Esophagus muscularis mucosa (tissue), 4 donors: ENCODE data around the gene PXDN. TPM values are rescaled to one million over a fixed set of nuclear protein-coding genes. Genes with fewer than 3 reads are reported as not detected.
A peak's percentile ranks its signal among the peaks of the same experiment; 100 is the strongest.

Source experiments
- DNase-seq: peaks from one replicate; pipeline ENCODE4 v3.0.0-alpha.2; 2017; ENCODE audit errors: extremely low spot score
- H3K27ac ChIP-seq, 4 donors: fragments of 200-600 bp; sonication (generic); replicated peaks in 1 of 4; 1 replicate in 3 of 4; 2 replicates in 1 of 4; pipeline ENCODE4 v1.5.1; 2016 to 2019; ENCODE audit warnings: mild to moderate bottlenecking in 1 of 4
- H3K27me3 ChIP-seq, 4 donors: fragments of 200-600 bp; sonication (generic); one replicate each; pipeline versions ENCODE4 v1.5.1 to v1.6.0; 2016 to 2019
- H3K36me3 ChIP-seq, 4 donors: fragments of 200-600 bp; sonication (generic); one replicate each; pipeline ENCODE4 v1.5.1; 2016 to 2019
- H3K4me1 ChIP-seq, 4 donors: fragments of 200-600 bp; sonication (generic); one replicate each; pipeline ENCODE4 v1.5.1; 2016 to 2019
- H3K4me3 ChIP-seq, 4 donors: fragments of 200-600 bp; sonication (generic); 1 replicate in 2 of 4; 2 replicates in 2 of 4; pipeline ENCODE4 v1.5.1; 2016 to 2019; ENCODE audit warnings: mild to moderate bottlenecking in 4 of 4, moderate library complexity in 1 of 4
- H3K9me3 ChIP-seq, 4 donors: fragments of 200-600 bp; sonication (generic); 1 replicate in 3 of 4; 2 replicates in 1 of 4; pipeline ENCODE4 v1.5.1; 2016 to 2019
- CTCF ChIP-seq, 3 experiments: fragments of 200-600 bp in 2 of 3; fragments of 450-650 bp in 1 of 3; sonication (generic) in 2 of 3; IDR thresholded peaks; one replicate each; pipeline ENCODE4 v1.5.1; 2017 to 2019; ENCODE audit warnings: antibody characterized with exemption in 3 of 3, mild to moderate bottlenecking in 2 of 3, moderate library complexity in 1 of 3
- EP300 ChIP-seq: sonication (generic); formaldehyde crosslinking; IDR thresholded peaks from one replicate; pipeline ENCODE4 v1.6.1; 2017; ENCODE audit warnings: antibody characterized with exemption
- POLR2A ChIP-seq: fragments of 450-650 bp; IDR thresholded peaks from one replicate; pipeline ENCODE4 v1.6.1; 2017; ENCODE audit warnings: antibody characterized with exemption, moderate library complexity, mild to moderate bottlenecking, low read depth
- POLR2AphosphoS5 ChIP-seq, 2 donors: sonication (generic); formaldehyde crosslinking; IDR thresholded peaks; one replicate each; pipeline ENCODE4 v1.6.1; 2017; ENCODE audit warnings: antibody characterized with exemption in 2 of 2
- WGBS: methylation state at CpG from one replicate; pipeline ENCODE4 v1.1.5; 2018; 5-methylcytosine and 5-hydroxymethylcytosine counted together
- intact Hi-C: fragments of 100-400 bp; cut with DNase I; formaldehyde crosslinking; loops from one replicate; pipeline ENCODE4 v1.15.1; 2023
- total RNA-seq, 4 donors: library from RNA; depleted of rRNA; stranded (reverse); fragments of >200 nt; gene quantifications; one replicate each; pipeline versions ENCODE4 v1.1.0 to v1.2.1, GENCODE V29; 2016

The PXDN gene
- total RNA-seq, 4 donors from 2014 or later: 19.9 to 81.6 (median 50.1) TPM

DNA sequence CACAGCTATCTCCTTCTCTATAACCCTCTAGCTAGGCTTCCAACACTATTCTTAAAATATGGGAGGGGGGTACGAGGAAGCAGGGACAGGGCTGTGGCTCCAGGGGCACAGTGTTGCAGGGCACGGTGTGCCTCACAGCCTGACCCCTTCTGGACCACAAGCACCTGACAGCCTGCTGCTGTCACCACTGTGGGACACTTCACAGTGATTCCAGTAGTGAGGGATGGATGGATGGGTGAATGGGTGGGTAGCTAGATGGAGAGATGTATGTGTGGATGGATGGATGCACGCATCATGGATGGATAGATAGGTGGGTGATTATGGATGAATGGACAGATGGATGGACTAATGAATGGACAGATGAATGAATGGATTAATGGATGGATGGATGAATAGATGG lies 21.6 kb downstream of the PXDN start:
- no peaks in the 10 kb centered on the region for H3K27me3 ChIP-seq
- no peak for DNase-seq
- 89% methylated on average over 3 of the region's 3 CpGs for WGBS
- H3K9me3 ChIP-seq: no peaks in the 10 kb centered on the region
- no peak overlapping the region for H3K4me3 ChIP-seq
- H3K36me3 ChIP-seq: no peaks in the 10 kb centered on the region
- peak overlapping the region; percentile 77 to 84 (median 81) for H3K27ac ChIP-seq
- intact Hi-C loops: no loop called here
- TF ChIP-seq POLR2AphosphoS5 (IDR thresholded peaks at IDR 0.05) (no peak), EP300 (no peak), CTCF (IDR thresholded peaks at IDR 0.05) (no peak)
- H3K4me1 ChIP-seq: peaks cover 27 to 49% (median 44%) of the 10 kb centered on the region in 4 donors

GRCh38 chr2:1721706-1722646 lies 22.3 kb downstream of the PXDN start:
- intact Hi-C loops: no loop called here
- H3K9me3 ChIP-seq: no peaks in the 10 kb centered on the region
- TF ChIP-seq POLR2A (no peak), POLR2AphosphoS5 (IDR thresholded peaks at IDR 0.05) (peak; percentile 79 to 88), EP300 (no peak), CTCF (IDR thresholded peaks at IDR 0.05) (no peak)
- peaks cover 24 to 48% (median 42%) of the 10 kb centered on the region in 4 donors for H3K4me1 ChIP-seq
- DNase-seq: no peak
- 36% methylated on average over 16 of the region's 16 CpGs for WGBS
- H3K4me3 ChIP-seq: peak overlapping the region in 1 of 4 donors; percentile 28
- peak overlapping the region; percentile 77 to 84 (median 81) for H3K27ac ChIP-seq
- H3K27me3 ChIP-seq: no peaks in the 10 kb centered on the region
- H3K36me3 ChIP-seq: no peaks in the 10 kb centered on the region

- H3K4me1 ChIP-seq: peaks cover 53 to 78% (median 71%) of the 10 kb centered on the region in 4 donors
These were observed 25.7 kb downstream of the PXDN start for GRCh38 chr2:1718339-1719220.

GRCh38 chr2:1717113-1717512 lies 27.2 kb downstream of the PXDN start:
- Histone ChIP-seq H3K27ac (peak overlapping the region; percentile 38 to 64 (median 46)), H3K27me3 (no peaks in the 10 kb centered on the region), H3K36me3 (no peaks in the 10 kb centered on the region), H3K4me1 (peaks cover 55 to 83% (median 74%) of the 10 kb centered on the region in 4 donors), H3K9me3 (no peaks in the 10 kb centered on the region), H3K4me3 (no peak overlapping the region)
- intact Hi-C loops: no loop called here
- 68% methylated on average over 9 of the region's 9 CpGs for WGBS
- no peak for DNase-seq
- TF ChIP-seq POLR2AphosphoS5 (IDR thresholded peaks at IDR 0.05) (peak; percentile 27 to 30), CTCF (IDR thresholded peaks at IDR 0.05) (no peak)

More at GRCh38 chr2:1718339-1719220, 25.7 kb downstream of the PXDN start:
- Histone ChIP-seq H3K27ac (peak overlapping the region in 1 of 4 donors; percentile 28), H3K36me3 (no peaks in the 10 kb centered on the region), H3K27me3 (no peaks in the 10 kb centered on the region), H3K9me3 (no peaks in the 10 kb centered on the region), H3K4me3 (no peak overlapping the region)
- intact Hi-C loops: no loop called here
- DNase-seq: no peak
- WGBS: 98% methylated on average over 15 of the region's 23 CpGs
- TF ChIP-seq EP300 (no peak), POLR2AphosphoS5 (IDR thresholded peaks at IDR 0.05) (no peak), POLR2A (no peak), CTCF (IDR thresholded peaks at IDR 0.05) (no peak)
